Suprapubic skin (tissue), 4 donors: Measurements from ENCODE around the gene LMNTD1. TPM values are rescaled to one million over a fixed set of nuclear protein-coding genes. Genes with fewer than 3 reads are reported as not detected.

Source experiments
- DNase-seq, 2 donors: peaks; one replicate each; pipeline ENCODE4 v3.0.0-alpha.2; 2019; ENCODE audit warnings: low spot score in 2 of 2
- H3K27ac ChIP-seq: fragments of 200-600 bp; sonication (generic); one replicate; pipeline ENCODE4 v1.5.1; 2019
- H3K27me3 ChIP-seq: fragments of 200-600 bp; sonication (generic); one replicate; pipeline ENCODE4 v1.5.1; 2019
- H3K36me3 ChIP-seq: fragments of 200-600 bp; sonication (generic); one replicate; pipeline ENCODE4 v1.5.1; 2019
- H3K4me1 ChIP-seq: fragments of 200-600 bp; sonication (generic); one replicate; pipeline ENCODE4 v1.5.1; 2019
- H3K4me3 ChIP-seq: fragments of 200-600 bp; sonication (generic); one replicate; pipeline ENCODE4 v1.5.1; 2019; ENCODE audit warnings: mild to moderate bottlenecking
- H3K9me3 ChIP-seq: fragments of 200-600 bp; sonication (generic); one replicate; pipeline ENCODE4 v1.5.1; 2019
- EP300 ChIP-seq: sonication (generic); formaldehyde crosslinking; IDR thresholded peaks from one replicate; pipeline ENCODE4 v1.6.1; 2017; ENCODE audit warnings: antibody characterized with exemption
- POLR2A ChIP-seq, 2 donors: fragments of 450-650 bp; IDR thresholded peaks; one replicate each; pipeline ENCODE4 v1.6.1; 2017; ENCODE audit warnings: antibody characterized with exemption in 2 of 2, mild to moderate bottlenecking in 2 of 2, moderate library complexity in 2 of 2
- POLR2AphosphoS5 ChIP-seq, 3 donors: sonication (generic); formaldehyde crosslinking; IDR thresholded peaks; one replicate each; pipeline ENCODE4 v1.6.1; 2017; ENCODE audit warnings: antibody characterized with exemption in 3 of 3
- WGBS: methylation state at CpG from one replicate; pipeline ENCODE4 v1.1.5; 2018; 5-methylcytosine and 5-hydroxymethylcytosine counted together
- total RNA-seq, 4 donors: library from RNA; depleted of rRNA; stranded (reverse); fragments of >200 nt; gene quantifications; one replicate each; pipeline ENCODE4 v1.1.0, GENCODE V29; 2016
- TF ChIP-seq, protein P1 (sequence below), 2 donors: fragments of 200-600 bp in 1 of 2; fragments of 450-650 bp in 1 of 2; sonication (generic) in 1 of 2; IDR thresholded peaks; one replicate each; pipeline ENCODE4 v1.5.1; 2016 to 2019; ENCODE audit warnings: antibody characterized with exemption in 2 of 2, mild to moderate bottlenecking in 1 of 2, moderate library complexity in 1 of 2

Gene LMNTD1
- total RNA-seq, 4 donors from 2014 or later = 2.7 TPM; not detected in 3

DNA sequence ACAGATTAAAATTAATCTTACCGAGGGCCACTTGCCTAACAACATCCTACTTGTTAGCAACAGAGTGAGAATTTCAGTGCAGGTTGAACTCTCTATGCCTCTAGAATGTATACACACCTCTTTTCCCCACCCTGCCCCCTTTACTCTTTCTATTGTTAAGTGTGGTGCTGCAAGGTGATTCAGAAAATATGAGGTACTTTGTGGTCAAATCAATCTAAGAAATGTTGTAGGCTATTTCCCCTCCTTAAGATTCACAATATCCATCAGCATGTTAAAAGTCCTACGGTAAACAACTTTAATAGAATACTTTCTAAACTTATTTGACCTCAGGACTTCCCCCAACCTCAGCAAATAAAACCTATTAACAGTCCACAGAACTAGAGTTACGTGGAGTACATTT, 106.0 kb downstream of the LMNTD1 start:
- Histone ChIP-seq H3K4me3 (no peak overlapping the region), H3K27me3 (no peaks in the 10 kb centered on the region), H3K9me3 (no peaks in the 10 kb centered on the region), H3K27ac (no peak overlapping the region), H3K36me3 (no peaks in the 10 kb centered on the region), H3K4me1 (no peaks in the 10 kb centered on the region)
- WGBS = 94% methylated on average over 3 of the region's 3 CpGs
- TF ChIP-seq EP300 = no peak
- TF ChIP-seq POLR2A (IDR thresholded peaks at IDR 0.05) = no peak
- TF ChIP-seq POLR2AphosphoS5 (IDR thresholded peaks at IDR 0.05) = no peak
- TF ChIP-seq, protein P1, sequence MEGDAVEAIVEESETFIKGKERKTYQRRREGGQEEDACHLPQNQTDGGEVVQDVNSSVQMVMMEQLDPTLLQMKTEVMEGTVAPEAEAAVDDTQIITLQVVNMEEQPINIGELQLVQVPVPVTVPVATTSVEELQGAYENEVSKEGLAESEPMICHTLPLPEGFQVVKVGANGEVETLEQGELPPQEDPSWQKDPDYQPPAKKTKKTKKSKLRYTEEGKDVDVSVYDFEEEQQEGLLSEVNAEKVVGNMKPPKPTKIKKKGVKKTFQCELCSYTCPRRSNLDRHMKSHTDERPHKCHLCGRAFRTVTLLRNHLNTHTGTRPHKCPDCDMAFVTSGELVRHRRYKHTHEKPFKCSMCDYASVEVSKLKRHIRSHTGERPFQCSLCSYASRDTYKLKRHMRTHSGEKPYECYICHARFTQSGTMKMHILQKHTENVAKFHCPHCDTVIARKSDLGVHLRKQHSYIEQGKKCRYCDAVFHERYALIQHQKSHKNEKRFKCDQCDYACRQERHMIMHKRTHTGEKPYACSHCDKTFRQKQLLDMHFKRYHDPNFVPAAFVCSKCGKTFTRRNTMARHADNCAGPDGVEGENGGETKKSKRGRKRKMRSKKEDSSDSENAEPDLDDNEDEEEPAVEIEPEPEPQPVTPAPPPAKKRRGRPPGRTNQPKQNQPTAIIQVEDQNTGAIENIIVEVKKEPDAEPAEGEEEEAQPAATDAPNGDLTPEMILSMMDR (IDR thresholded peaks at IDR 0.05) = no peak
- DNase-seq = no peak

DNA sequence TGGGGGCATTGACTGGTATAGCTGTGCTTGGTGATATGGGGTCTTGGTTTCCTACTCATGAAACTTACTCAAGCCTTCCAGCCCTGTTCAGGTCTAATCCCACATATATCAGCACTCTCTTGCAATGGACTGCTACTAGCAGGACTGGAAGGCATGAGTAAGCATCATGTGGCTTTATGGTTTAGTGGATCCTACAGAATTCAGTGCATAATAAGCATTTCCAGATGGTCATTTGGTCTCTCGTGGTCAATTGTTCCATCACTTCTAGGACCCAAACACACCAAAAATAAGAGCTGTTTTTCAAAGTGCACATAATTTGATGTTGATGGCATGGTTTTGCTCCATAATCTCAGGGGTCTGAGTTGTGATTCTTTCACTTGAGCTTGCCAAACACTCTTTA, 114.4 kb downstream of the LMNTD1 start:
- no peaks in the 10 kb centered on the region for H3K9me3 ChIP-seq
- no peaks in the 10 kb centered on the region for H3K36me3 ChIP-seq
- H3K27ac ChIP-seq = no peak overlapping the region
- peaks cover 8% of the 10 kb centered on the region for H3K4me1 ChIP-seq
- H3K27me3 ChIP-seq = no peaks in the 10 kb centered on the region
- no peak for DNase-seq
- WGBS = 77% methylated on average over 1 of the region's 1 CpG
- TF ChIP-seq POLR2AphosphoS5 (IDR thresholded peaks at IDR 0.05) (no peak), POLR2A (IDR thresholded peaks at IDR 0.05) (no peak), EP300 (no peak)
- TF ChIP-seq, protein P1 (IDR thresholded peaks at IDR 0.05) = no peak
- no peak overlapping the region for H3K4me3 ChIP-seq

DNA sequence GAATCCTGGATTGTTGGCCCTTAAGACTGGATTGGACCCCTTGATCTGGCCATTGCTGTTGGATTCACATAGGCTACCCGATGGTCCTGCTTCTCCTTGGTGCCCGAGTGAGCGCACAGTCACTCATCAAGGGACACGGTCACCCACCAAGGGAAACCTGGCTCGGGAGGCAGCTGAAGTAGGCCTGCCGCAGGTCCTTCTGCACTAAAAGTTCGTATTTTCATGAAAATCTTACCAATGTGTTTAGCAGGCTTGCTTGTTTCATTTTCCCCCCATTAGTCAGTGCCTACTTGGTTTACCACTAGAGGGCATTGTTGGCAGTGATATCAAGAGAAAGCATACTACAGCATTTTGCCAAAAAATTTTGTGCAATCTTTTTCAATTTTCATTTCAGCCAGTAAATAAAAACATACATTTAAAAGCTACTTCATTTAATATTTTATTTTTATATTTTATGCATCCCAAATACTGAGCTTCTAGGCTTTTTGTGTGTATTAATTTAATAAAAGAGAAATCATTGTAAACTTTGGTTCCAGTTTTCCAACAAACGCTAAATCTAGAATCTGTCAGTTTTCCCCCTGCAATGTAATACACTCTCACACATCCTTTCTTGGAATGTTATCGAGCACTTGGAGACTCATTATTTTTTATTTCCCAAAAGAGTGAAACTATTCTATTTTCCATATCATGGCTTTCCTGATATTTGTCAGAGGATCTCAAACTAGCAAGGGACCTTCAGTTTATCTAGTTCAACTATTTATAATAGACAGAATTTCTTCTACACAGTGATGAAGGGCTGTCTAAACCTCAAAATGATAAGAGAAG, 116.7 kb downstream of the LMNTD1 start:
- 43% methylated on average over 9 of the region's 9 CpGs for WGBS
- peak overlapping the region; percentile 29 for H3K4me3 ChIP-seq
- DNase-seq = no peak

DNA sequence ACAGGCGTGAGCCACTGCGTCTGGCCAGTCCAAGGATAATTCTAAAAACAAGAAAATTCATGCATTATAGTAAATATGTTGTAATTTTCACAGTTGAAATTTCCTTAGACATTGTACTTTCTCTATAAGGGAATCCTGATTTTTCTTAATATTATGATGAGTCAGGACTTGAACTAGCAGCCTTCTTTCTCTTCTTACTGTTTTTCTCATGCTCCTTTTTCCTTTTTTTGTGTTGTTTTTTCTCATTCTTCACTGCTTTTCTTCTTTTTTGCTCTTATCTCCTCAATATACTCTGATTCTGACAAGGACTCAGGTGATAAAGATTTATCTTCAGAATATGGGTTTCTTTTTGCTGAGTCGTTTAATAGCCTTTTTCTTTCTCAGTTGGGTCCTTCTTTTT, 117.7 kb downstream of the LMNTD1 start:
- Histone ChIP-seq H3K36me3 (no peaks in the 10 kb centered on the region), H3K27me3 (no peaks in the 10 kb centered on the region), H3K9me3 (no peaks in the 10 kb centered on the region), H3K4me1 (peaks cover 8% of the 10 kb centered on the region), H3K27ac (no peak overlapping the region), H3K4me3 (no peak overlapping the region)
- WGBS = 90% methylated on average over 3 of the region's 3 CpGs
- TF ChIP-seq POLR2AphosphoS5 (IDR thresholded peaks at IDR 0.05) = no peak
- DNase-seq = no peak

More for the DNA sequence above, 116.7 kb downstream of the LMNTD1 start:
- peaks cover 8% of the 10 kb centered on the region for H3K4me1 ChIP-seq
- no peak overlapping the region for H3K27ac ChIP-seq
- H3K27me3 ChIP-seq = no peaks in the 10 kb centered on the region
- TF ChIP-seq, protein P1 (IDR thresholded peaks at IDR 0.05) = peak; percentile 74 to 78
- TF ChIP-seq POLR2AphosphoS5 (IDR thresholded peaks at IDR 0.05) = no peak
- no peaks in the 10 kb centered on the region for H3K9me3 ChIP-seq
- no peaks in the 10 kb centered on the region for H3K36me3 ChIP-seq

DNA sequence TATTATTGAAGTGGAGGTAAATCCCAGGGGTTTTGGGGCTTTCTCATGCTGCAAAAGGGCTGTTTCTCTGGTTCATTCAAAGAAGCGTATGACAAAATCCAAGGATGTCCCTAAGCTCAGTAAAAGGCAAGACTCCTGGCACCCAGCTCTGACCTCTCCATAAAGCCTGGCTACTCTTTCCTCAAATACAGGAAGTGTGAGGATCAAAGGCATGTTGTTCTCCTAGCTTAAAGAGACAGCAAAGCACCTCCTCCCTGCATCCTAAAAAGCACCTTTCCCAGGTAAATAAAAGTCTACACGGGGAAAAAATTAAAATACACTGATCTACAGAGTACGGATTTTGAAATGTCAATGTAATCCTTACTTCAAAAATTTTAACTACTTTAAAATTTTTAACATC, 118.6 kb downstream of the LMNTD1 start:
- TF ChIP-seq POLR2AphosphoS5 (IDR thresholded peaks at IDR 0.05) (no peak), POLR2A (IDR thresholded peaks at IDR 0.05) (no peak), EP300 (no peak)
- TF ChIP-seq, protein P1 (IDR thresholded peaks at IDR 0.05) = no peak

More for the DNA sequence above, 118.6 kb downstream of the LMNTD1 start:
- peaks cover 8% of the 10 kb centered on the region for H3K4me1 ChIP-seq
- 66% methylated on average over 3 of the region's 3 CpGs for WGBS
- H3K27ac ChIP-seq = no peak overlapping the region
- no peak overlapping the region for H3K4me3 ChIP-seq
- H3K9me3 ChIP-seq = no peaks in the 10 kb centered on the region
- H3K36me3 ChIP-seq = no peaks in the 10 kb centered on the region
- H3K27me3 ChIP-seq = no peaks in the 10 kb centered on the region
- DNase-seq = no peak
